Measurements from ENCODE around the gene PDCD1. TPM values are rescaled to one million over a fixed set of nuclear protein-coding genes. Genes with fewer than 3 reads are reported as not detected.

Gene PDCD1
- total RNA-seq, 3 donors from 2014 or later (not counting 1 experiment from before 2014, with no cell fraction given), result 0.45 TPM; not detected in 2

DNA sequence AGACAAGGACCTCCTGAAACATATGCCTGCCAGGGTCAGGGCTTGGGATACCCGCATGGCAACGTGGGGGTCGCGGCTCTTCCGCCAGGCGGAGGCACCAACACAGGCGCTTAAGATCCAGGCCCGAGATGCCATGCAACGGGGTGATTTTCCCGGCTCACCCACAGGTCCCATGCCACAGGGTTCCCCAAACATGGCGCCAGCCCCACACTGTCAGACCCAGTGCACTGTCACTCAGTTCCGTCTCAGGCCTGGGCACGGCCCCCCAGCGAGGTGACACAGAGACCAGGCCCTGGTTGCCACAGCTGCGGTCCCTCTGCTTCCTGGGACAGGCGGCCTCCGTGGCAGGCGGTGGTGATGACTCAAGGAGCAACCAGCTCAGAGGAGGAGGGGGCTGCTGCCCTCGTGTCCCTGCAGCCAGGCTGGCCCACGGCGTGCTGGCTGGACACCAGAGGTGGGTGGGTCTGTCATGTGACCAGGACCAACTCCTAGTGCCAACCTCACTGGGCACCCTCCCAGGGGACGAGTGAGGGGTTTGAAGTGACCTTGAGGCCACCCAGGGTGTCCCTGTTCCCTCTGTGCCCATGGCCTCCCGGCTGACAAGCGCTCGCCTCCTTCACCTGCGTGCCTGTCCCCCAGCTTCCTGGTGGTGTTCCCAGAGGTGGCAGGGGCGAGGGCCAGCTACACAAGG is 4.9 kb downstream of the PDCD1 start:
- no peaks in the 10 kb centered on the region for H3K4me1 Mint-ChIP-seq
- intact Hi-C loops (cut with micrococcal nuclease), result no loop called here

GRCh38 chr2:241852981-241853631 is 5.6 kb downstream of the PDCD1 start:
- TF ChIP-seq, protein P1, sequence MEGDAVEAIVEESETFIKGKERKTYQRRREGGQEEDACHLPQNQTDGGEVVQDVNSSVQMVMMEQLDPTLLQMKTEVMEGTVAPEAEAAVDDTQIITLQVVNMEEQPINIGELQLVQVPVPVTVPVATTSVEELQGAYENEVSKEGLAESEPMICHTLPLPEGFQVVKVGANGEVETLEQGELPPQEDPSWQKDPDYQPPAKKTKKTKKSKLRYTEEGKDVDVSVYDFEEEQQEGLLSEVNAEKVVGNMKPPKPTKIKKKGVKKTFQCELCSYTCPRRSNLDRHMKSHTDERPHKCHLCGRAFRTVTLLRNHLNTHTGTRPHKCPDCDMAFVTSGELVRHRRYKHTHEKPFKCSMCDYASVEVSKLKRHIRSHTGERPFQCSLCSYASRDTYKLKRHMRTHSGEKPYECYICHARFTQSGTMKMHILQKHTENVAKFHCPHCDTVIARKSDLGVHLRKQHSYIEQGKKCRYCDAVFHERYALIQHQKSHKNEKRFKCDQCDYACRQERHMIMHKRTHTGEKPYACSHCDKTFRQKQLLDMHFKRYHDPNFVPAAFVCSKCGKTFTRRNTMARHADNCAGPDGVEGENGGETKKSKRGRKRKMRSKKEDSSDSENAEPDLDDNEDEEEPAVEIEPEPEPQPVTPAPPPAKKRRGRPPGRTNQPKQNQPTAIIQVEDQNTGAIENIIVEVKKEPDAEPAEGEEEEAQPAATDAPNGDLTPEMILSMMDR (IDR thresholded peaks at IDR 0.05), result no peak
- no peaks in the 10 kb centered on the region for H3K36me3 ChIP-seq (ENCODE audit: control insufficient read depth, insufficient read depth, low read length)
- ATAC-seq (no peak), DNase-seq (peak; percentile 2 to 15)
- Mint-ChIP-seq H3K4me3 (no peak overlapping the region), H3K27me3 (ENCODE audit: low read depth in 2 of 2) (peaks cover 0 to 6% of the 10 kb centered on the region in 2 donors), H3K9me3 (no peaks in the 10 kb centered on the region), H3K27ac (no peak overlapping the region), H3K4me1 (no peaks in the 10 kb centered on the region), H3K36me3 (no peaks in the 10 kb centered on the region)
- H3K27ac ChIP-seq (ENCODE audit: low read length), result no peak overlapping the region
- 93% methylated on average over 10 of the region's 10 CpGs for WGBS (ENCODE audit: insufficient coverage)
- H3K4me3 ChIP-seq (ENCODE audit: low read length), result no peak overlapping the region
- peaks cover 7% of the 10 kb centered on the region for H3K4me1 ChIP-seq (ENCODE audit: control insufficient read depth, insufficient read depth, low read length)
- H3K9me3 ChIP-seq (ENCODE audit: control insufficient read depth, insufficient read depth, low read length), result no peaks in the 10 kb centered on the region
- no peaks in the 10 kb centered on the region for H3K27me3 ChIP-seq (ENCODE audit: control insufficient read depth, insufficient read depth, low read length)
- intact Hi-C loops (cut with micrococcal nuclease), result no loop called here

More for the DNA sequence above, 4.9 kb downstream of the PDCD1 start:
- no peak overlapping the region for H3K27ac Mint-ChIP-seq
- no peaks in the 10 kb centered on the region for H3K27me3 ChIP-seq (ENCODE audit: control insufficient read depth, insufficient read depth, low read length)
- H3K36me3 ChIP-seq (ENCODE audit: control insufficient read depth, insufficient read depth, low read length), result no peaks in the 10 kb centered on the region
- peaks cover 0 to 6% of the 10 kb centered on the region in 2 donors for H3K27me3 Mint-ChIP-seq (ENCODE audit: low read depth in 2 of 2)
- no peak overlapping the region for H3K4me3 ChIP-seq (ENCODE audit: low read length)
- H3K9me3 Mint-ChIP-seq, result no peaks in the 10 kb centered on the region
- no peaks in the 10 kb centered on the region for H3K9me3 ChIP-seq (ENCODE audit: control insufficient read depth, insufficient read depth, low read length)
- DNase-seq (peak in 1 of 2 donors; percentile 16), ATAC-seq (peak in 1 of 3 donors; percentile 24)
- no peak overlapping the region for H3K27ac ChIP-seq (ENCODE audit: low read length)
- 82% methylated on average over 27 of the region's 27 CpGs for WGBS (ENCODE audit: insufficient coverage)
- peaks cover 11% of the 10 kb centered on the region for H3K4me1 ChIP-seq (ENCODE audit: control insufficient read depth, insufficient read depth, low read length)
- TF ChIP-seq, protein P1 (IDR thresholded peaks at IDR 0.05), result no peak
- H3K36me3 Mint-ChIP-seq, result no peaks in the 10 kb centered on the region
- H3K4me3 Mint-ChIP-seq, result no peak overlapping the region

DNA sequence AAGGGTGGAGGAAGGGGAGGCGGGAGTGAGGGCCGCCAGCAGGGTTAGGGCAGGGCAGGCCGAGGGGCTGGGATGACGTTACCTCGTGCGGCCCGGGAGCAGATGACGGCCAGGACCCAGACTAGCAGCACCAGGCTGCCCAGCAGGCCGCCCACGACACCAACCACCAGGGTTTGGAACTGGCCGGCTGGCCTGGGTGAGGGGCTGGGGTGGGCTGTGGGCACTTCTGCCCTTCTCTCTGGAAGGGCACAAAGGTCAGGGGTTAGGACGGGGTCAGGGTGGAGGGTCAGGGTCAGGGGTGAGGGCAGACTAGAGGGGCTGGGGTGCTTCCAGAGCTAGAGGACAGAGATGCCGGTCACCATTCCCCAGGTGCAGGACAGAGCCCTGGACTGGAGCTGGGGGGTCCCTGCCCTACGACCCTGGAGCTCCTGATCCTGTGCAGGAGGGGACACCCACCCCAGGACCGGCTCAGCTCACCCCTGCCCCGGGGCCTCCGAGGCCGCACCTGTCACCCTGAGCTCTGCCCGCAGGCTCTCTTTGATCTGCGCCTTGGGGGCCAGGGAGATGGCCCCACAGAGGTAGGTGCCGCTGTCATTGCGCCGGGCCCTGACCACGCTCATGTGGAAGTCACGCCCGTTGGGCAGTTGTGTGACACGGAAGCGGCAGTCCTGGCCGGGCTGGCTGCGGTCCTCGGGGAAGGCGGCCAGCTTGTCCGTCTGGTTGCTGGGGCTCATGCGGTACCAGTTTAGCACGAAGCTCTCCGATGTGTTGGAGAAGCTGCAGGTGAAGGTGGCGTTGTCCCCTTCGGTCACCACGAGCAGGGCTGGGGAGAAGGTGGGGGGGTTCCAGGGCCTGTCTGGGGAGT is 6.3 kb downstream of the PDCD1 start:
- Histone ChIP-seq H3K4me1 (ENCODE audit: control insufficient read depth, insufficient read depth, low read length) (peaks cover 7% of the 10 kb centered on the region), H3K4me3 (ENCODE audit: low read length) (no peak overlapping the region), H3K27me3 (ENCODE audit: control insufficient read depth, insufficient read depth, low read length) (no peaks in the 10 kb centered on the region), H3K36me3 (ENCODE audit: control insufficient read depth, insufficient read depth, low read length) (no peaks in the 10 kb centered on the region), H3K9me3 (ENCODE audit: control insufficient read depth, insufficient read depth, low read length) (no peaks in the 10 kb centered on the region), H3K27ac (ENCODE audit: low read length) (no peak overlapping the region)
- Mint-ChIP-seq H3K27ac (no peak overlapping the region), H3K27me3 (ENCODE audit: low read depth in 2 of 2) (peaks cover 0 to 8% of the 10 kb centered on the region in 2 donors), H3K9me3 (no peaks in the 10 kb centered on the region), H3K4me1 (no peaks in the 10 kb centered on the region), H3K4me3 (no peak overlapping the region), H3K36me3 (no peaks in the 10 kb centered on the region)
- ATAC-seq, result no peak
- DNase-seq, result peak in 1 of 2 donors; percentile 12
- TF ChIP-seq, protein P1 (IDR thresholded peaks at IDR 0.05), result no peak
- WGBS (ENCODE audit: insufficient coverage), result 92% methylated on average over 39 of the region's 39 CpGs
- intact Hi-C loops (cut with micrococcal nuclease), result no loop called here
